HG03280 (cell line): ENCODE measurements around the gene CADM2.
"Not testable (repeated sequence)": the region's sequence is repeated elsewhere in the genome, so short reads cannot be mapped to it uniquely, and the experiment has no call there.

ENCODE experiments used
- ATAC-seq: cut with Tn5 transposase; IDR thresholded peaks from one replicate; pipeline ENCODE4 v1.9.1; 2021; ENCODE audit warnings: mild to moderate bottlenecking, moderate library complexity; ENCODE audit not compliant: unreplicated experiment

Gene CADM2

DNA sequence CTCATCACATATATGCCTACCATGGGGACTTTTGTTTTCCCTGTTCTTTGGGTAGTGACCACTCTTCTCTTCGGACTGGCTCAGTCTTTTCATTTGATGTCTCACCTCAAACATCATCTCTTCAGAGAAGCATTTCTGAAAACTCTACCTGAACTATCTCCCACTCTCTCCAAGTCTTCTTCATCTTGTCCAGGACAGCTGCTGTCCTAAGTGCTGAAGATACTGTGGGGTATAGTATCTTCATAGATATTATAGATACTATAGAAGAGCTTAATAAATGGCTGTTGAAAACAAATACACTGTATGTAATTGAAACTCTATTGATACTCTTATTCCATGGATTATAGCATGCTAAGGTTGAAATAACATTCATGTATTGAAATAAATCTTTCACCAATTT, 672.3 kb downstream of the CADM2 start:
- no peak for ATAC-seq

DNA sequence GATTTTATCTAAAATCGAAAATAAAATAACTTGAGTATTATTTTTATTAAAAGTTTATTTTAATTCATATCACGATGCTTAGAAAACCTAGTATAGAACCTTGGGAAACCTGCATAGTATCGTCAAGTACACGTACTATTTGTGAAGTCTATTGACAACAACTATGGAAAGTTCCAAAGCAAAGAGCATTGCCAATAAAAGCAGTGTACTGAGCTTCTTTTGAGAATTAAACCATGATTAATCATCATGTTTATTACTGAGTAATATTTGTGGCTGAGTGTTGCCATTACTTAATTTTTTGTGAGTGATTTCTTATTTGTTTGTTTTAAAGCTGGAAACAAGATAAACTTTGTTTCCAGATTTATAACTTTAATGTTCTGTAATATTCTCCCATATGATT, 674.1 kb downstream of the CADM2 start:
- no peak for ATAC-seq

DNA sequence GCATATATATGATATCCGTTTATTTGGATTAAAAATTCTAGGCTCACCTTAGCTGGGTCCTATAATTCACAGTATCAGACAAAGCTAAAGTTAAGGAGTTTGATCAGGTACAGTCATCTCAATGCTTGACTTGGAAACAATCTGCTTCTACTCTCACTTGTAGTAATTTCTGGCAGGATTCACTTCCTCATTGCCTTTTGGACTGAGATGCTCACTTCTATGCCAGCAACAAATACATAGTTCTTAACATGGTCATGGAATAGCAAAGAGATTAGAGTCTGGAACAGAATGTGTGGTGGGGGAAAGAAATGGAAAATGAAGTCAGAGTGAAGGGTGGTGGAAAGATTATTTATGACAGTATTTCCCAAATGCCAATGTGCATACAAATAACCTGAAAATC, 693.6 kb downstream of the CADM2 start:
- ATAC-seq: no peak

DNA sequence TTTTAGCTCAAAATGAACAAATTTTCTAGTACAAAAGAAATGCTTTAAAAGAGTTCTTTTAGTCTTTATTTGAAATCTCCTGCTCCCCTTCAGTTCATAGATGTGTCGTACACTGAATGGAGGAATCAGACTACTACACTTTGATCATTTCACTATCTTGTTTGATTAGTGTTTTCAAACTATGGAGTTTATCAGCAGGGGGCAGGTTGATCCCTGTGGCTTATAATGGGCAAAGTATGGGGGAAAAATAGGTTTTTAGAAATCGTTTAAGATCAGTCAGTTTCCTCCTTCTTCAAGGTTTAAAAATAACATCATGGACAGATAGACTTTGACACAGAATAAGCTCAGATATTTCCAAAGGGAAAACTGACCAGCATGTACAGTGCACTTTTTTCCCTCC, 701.7 kb downstream of the CADM2 start:
- no peak for ATAC-seq

DNA sequence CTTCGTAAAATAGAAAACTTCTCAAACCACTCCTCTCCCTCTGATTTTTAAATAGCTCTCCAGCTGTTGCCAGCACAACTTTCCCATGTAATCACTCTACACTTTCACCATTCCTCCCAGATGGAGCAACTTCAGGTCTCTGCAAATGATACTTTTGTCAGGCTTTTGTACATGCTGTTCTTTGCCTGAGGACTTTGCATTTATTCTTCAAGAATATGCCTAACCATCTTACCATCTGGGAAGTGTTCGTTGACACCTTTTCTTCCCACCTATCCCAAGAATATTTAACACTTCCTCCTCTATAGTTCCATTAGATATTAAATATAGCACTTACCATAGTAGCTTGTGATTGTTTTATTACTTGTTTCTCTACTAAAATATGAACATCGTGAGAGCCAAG, 703.7 kb downstream of the CADM2 start:
- no peak for ATAC-seq

DNA sequence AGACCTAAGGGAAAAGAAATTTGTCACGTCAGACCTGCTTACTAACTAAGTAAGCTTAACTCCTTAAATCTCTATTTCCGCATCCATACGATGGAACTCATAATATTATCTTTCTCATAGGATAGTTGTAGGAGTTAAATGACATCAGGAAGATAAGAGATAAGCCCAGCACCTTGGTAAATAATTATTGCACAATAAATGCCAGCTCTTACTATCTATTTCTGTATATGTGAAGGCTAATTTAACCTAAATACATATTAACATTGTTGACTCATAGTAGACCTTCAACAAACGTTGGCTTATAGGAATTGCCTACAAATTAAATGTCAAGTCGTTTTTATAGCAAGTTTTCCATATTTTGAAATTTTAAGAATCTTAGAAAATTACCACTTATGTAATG, 709.0 kb downstream of the CADM2 start:
- no peak for ATAC-seq

DNA sequence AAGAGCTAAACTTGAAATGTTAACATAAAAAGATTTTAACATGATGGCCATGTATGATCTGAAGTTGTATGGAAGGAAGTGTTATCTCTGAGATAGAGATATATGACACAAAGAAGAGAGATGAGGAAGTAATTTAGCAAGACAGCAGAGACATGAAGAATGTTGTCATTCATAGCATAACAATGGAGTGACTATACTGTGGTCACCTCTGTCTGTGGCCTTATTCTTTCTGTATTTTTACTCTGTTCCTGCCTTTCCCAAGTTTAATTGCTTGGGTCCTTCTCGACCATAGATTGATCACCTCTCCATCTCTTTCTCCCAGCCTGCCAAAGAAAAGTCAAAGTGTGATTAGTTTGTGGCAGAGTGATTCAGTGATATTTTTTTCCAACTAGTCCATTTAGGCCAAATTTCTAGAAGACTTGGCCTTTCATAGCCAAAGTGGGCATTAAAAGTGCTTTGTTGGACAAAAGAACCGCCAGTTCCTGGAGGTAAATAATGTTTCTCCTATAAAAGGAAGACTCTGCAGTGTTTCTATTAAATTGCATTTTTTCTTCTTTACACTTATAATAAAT, 711.9 kb downstream of the CADM2 start:
- no peak for ATAC-seq

DNA sequence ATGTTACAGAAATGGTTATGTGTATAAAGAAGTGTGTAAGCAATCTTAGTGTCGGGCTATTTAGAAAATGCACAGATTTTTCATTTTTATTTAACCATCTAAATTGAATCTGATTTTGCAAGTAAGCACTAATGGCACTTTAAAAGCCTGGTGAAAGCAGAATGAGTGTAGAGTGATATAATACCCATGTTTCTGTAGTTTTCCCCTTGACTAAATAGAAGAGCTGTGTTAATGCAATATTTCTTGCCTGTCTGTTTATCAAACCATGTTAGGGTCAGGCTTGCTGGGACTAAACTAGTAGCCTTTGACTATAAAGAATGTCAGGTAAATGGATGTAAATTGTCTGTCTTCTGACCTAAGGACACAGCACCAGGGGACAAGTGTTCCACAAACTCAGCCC, 714.0 kb downstream of the CADM2 start:
- no peak for ATAC-seq

DNA sequence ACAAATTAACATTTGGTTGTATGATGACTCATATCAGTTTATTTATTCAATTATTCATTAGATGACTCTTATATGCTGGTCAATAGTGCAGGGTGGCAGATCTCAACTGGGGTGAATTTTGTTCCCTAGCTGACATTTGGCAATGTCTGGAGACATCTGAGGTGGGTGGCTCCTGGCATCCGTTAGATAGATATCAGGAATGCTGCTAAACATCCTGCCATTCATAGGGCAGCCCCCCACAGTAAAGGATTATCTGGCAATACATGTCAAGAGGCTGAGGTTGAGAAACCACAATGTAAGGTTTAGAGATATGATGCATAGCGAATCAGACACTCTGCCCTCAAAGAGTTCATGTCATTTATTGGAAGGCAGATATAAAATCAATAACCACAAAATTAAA, 719.9 kb downstream of the CADM2 start:
- ATAC-seq: no peak

DNA sequence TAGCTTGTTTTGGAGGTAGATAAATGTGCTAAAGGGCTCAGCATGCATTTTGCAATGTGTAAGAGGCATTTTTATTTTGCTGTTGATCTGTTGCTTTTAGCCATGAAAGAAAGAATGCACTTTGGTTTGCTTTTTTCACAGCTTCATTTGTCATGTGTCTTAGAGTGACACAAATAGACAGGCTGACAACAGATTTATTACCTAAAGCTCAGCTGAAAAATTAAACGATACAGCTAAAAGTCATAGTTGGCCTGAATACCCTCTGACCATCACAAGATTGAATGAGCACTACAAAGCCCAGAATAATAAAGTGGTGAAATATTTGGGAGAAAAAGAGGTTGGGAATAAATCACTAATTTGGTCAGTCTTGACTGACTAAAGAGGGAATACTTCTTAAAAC, 723.1 kb downstream of the CADM2 start:
- no peak for ATAC-seq

DNA sequence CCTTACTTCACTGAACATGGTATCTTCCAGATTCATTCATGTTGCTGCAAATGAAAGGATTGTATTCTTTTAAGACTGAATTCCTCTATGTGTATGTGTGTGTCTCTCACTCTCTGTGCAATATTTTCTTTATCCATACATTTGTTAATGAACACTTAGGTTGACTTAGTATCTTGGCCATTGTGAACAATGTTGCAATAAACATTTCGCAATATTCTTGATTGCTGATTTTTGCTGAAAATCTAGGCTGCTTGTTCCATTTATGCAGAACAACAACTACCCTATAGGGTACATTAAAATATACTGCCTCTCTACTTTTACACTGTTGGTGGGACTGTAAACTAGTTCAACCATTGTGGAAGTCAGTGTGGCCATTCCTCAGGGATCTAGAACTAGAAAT, 732.4 kb downstream of the CADM2 start:
- ATAC-seq: no peak

DNA sequence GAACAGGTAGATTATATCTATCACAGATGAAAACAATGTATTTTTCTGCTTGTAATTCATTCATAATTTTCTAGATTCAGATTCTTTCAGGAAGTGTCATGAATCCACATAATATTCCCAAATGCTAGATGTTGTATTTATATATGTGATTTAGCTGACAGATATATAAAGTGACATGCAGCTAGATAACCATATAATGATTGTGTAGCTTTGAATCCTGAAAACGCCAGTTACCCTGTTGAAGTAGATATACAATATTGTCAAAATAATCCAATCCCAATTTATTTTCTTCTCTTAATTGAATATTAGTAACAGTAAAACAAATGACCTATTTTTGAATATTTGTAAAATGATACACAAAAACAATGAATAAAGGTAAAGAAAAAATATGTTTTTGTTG, 738.4 kb downstream of the CADM2 start:
- no peak for ATAC-seq

DNA sequence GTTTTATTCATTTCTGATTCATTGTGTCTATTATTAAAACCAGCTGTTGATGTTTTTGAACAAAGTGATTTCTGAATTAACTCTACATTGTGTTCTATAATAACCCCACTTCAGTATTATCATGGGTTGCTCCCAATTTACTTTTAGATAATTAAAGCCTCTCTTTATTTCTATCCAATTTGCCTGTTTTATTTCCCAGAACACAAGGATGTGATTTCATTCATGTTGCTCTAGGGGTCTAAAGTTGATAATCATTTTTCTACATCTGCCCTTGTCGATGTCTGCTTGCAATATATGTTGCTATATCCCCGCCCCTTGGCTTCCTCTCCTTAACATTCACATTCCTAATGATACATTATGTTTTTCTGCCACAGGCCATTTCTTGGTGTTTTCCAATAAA, 747.3 kb downstream of the CADM2 start:
- ATAC-seq: no peak

DNA sequence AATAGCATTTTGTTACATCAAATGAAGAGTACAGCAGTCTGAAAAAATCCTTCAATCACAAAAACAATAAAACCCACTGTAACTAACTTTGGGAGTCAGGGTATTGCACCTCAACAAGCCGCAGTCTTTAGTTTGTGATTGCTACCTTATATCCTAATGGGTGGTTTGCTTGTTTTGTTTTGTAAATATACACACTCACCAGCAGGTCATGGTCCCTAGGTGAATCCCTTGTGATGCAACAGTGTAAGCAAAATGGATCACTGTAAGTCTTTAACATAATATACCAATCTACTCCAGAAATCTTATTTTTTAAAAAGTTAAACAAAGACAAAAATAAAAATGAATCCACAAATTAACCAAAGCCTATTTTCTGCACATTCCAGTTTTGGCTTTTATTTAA, 749.5 kb downstream of the CADM2 start:
- ATAC-seq: not testable (repeated sequence)

DNA sequence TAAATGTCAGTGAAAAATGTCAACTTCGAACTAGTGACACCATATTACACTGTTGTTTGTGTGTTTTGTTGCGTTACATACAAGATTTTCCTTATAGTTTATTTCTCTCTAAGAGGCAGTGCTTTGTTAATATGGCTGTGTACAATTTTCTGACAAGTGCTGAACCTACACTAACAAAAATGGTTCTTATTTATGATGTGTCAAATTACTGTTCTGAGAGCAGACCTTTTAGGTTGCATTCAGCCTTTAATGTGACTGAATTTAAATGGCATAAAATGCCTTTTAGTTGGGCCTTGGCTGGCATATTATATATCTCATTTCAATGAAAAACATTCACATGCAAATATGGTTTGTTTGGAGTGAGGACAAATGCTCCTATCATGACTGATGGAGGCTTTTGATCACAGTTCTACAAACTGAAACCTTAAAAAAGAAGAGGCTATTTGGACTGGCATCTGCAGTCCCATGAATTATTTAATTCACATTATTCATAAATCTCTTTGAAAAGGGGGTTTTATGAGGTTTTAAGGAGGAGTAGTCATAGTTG, 750.6 kb downstream of the CADM2 start:
- no peak for ATAC-seq

DNA sequence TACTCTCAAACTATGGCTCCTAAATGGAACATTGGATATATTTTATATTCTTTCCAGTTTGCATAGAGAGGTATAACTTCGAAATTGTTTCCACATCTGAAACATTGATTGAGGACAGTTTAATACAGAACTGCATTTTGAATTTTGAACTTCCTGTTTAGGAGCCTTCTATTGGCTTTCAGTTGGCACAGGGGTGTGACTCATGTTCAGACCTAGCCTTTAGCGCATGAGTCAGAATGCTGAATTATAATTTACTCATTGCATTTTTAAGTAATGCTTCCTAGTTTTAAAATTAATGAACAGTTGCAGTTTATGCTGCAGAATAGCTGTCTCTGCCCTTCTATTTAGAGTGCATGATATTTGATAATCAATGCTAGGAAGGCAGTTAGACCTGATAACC, 751.7 kb downstream of the CADM2 start:
- no peak for ATAC-seq

DNA sequence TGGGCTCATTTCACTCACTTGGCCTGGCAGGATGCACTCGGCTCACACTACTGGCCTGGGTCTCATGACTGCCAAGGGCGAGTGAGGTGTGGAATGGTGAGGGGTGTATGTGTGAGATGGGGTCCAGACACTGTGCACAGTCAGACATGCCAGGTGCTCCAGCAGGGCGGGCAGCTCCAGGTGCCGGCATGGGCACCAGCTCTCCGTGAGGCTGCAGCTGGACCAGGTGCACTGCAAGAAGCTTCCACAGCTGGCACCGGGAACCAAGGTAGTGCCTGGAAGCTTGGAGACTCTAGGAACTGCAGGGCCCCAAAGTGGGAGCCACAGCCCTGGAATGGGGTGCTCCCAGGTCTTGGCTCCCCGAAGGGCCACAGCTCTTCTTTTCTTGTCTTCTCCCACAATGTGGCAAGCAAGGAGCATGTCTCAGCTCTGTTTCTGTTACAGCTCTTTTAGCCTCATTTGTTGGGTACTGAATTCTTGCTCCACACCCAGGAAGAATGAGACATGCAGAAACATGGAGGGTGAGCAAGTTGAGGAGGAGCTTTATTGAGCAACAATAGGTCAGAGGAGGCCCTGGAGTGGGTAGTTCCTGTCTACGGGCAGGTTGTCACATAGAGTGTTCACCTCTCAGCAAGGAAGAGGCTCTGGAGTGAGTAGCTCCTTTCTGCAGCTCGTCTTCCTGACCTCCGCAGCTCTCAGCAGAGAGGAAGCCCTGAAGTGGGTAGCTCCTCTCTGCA, 762.8 kb downstream of the CADM2 start:
- no peak for ATAC-seq

DNA sequence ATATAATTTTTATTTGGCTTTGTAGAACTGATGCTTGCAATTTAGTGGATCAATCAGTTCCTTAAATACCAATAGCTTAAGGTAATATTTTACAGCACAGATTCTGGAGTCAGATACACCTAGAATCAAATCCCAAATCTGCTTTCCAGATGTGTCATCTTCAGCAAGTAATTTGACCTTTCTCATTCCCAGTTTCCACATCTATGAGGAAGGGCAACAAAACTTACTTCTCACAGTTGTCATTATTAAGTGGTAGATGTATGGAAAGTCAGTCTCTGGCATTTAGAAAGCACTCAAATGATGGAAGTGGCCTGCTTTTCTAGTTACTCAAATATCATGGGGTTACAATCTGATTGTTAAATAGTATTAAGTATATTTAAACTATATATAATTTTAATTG, 767.0 kb downstream of the CADM2 start:
- ATAC-seq: no peak

DNA sequence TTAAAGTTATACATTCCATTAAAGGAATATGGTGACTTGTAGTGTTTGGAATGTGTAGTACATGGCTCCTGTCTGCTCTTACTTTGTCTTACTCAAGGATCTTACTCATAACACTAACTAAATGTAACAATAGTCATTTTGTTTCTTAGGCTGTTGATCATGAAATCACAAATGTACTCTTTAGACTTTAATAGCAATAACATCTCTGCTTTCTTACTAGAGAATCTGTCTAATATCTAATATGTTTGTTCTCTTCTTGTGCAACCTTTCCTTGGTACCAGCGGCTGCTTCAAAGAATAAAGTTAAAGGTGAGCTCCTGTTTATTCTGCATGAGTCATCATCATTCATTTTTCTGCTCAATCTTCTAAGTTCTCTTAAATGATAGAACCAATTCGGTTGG, 767.5 kb downstream of the CADM2 start:
- ATAC-seq: no peak

DNA sequence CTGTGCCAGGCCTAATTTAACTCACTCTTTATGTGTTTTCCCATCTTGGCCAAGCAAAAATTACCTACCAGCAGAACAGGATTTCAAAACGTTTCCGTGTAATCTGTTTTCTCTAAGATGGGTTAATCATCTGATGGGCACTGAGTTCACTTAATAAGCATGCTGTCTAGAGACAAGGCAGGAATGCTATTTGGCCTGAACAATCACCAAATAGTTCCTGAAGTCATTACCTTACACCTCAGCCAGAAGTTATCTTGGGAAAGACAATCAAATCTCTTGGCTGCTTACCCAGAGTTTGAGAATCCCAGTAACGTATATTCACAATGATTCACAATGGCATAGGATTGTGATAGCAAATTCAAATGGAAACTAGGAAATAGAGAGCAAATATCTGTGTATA, 779.1 kb downstream of the CADM2 start:
- no peak for ATAC-seq

DNA sequence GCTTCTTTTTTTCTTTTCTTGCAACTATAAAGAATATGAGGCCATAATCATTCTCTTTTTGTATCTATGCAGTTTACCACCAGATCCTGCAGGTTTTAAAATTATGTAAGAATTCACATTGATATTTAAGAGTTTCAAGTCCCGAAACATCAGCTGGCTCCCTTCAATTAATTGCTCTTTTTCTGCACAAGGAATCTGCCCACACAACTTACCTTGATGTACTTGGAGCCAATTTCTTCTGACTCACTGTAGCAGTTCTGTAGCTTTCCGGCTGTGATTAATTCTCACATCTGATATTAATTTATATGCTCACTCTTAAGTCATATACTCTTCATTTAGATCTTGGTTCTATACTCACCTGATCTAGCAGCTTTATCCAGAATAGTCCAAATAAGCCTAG, 781.8 kb downstream of the CADM2 start:
- no peak for ATAC-seq

DNA sequence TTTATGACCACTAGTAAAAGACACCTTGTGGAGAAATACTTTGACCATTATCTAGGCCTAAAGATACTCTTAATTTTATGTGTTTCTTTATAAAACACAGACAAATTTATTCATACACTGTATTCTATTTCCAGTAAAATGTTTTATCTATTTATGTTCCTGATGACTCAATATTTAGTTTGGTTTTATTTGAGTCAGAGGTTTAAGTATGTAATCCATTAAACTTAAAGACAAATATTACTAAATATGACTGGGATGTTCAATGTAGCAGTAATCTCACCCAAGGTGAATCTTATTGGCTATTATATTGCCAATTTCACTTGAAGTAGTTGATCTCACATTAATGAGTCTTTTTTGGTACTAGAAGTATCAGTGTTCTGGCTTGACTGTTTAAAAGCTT, 799.7 kb downstream of the CADM2 start:
- no peak for ATAC-seq

DNA sequence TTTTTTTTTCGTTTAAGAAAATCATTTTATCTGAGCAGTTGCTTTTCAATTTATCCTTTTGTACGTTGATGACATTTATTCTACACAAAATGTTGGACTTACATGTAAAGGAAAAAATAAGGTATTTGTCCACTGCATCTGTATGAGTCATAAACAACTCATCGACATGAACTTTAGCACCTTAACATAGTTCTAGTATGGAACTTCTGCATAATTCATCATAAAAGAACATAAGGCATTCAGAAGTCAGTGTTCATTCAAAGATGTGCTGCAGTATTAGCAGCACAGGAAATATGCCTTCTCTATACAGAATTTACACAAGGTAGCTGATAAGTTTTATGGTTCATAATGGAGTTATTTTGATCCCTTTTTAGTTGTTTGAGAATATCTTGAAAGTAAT, 801.6 kb downstream of the CADM2 start:
- ATAC-seq: no peak
